ENCODE results near the gene TMEM184B. TPM values are rescaled to one million over a fixed set of nuclear protein-coding genes. Genes with fewer than 3 reads are reported as not detected.

TMEM184B gene
- total and polyA plus RNA-seq, 5 donors, result 32.2 to 55.8 (median 49.2) TPM

DNA sequence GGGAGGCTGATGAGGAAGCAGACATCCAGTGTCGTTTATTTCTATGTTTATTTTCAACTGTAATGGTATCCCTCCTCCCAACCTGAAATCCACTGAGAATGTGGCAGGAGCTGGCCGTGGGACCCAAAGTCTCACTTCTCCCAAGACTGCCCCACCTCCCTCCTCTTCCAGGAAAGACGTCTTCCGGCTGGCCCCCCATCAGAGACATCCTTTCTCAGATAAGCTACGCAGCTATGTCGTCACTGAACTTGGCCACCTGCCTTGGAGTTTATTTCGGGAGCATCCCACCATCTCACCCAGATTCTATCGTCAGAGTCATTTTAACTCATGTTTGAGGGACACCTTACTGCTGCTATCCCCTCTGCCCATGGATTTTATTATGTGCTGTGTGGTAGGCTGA is 13.9 kb downstream of the TMEM184B start:
- Histone ChIP-seq H3K27ac (ENCODE audit: low read length) (peak overlapping the region; percentile 82), H3K9me3 (ENCODE audit: control insufficient read depth, low read length) (no peaks in the 10 kb centered on the region), H3K4me3 (ENCODE audit: low read length) (no peak overlapping the region), H3K4me1 (ENCODE audit: control insufficient read depth, insufficient read depth, low read length) (peaks cover 38% of the 10 kb centered on the region), H3K27me3 (ENCODE audit: control insufficient read depth, insufficient read depth) (no peaks in the 10 kb centered on the region)
- intact Hi-C loops (cut with DNase I), result no loop called here
- ATAC-seq (peak; percentile 58 to 78), DNase-seq (peak; percentile 88 to 90 (median 89))
- WGBS, result 14% methylated on average over 8 of the region's 8 CpGs

DNA sequence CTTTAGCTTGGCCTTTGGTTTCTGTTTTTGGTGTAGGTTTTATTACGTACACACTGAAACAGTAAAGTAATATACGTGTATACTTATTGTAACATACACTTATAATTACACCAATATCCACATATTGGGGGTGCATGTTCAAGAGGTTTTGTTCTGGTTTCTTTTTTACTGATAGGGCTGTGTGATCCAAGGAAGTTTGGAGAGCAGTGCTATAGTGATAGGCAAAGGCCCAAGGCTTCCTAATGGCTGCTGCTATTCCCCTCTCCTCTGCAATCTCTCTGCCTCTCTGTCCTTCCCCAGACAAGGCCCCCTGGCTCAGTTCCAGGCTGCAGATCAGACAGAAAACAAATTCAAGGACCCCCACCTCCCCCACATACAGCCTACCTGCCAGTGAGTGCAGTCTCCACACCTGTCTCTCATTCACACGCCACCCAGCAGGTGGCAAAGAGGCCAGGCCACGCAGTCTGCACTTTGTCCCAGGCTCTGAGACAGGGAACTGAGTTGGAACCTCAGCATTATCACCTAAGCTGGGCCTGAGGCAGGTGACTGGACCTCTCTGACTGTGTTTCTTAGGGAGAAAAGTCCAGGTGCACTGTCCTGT is 15.1 kb downstream of the TMEM184B start:
- Histone ChIP-seq H3K27ac (ENCODE audit: low read length) (peak overlapping the region; percentile 87), H3K9me3 (ENCODE audit: control insufficient read depth, low read length) (no peaks in the 10 kb centered on the region), H3K4me3 (ENCODE audit: low read length) (no peak overlapping the region), H3K4me1 (ENCODE audit: control insufficient read depth, insufficient read depth, low read length) (peaks cover 38% of the 10 kb centered on the region), H3K27me3 (ENCODE audit: control insufficient read depth, insufficient read depth) (no peaks in the 10 kb centered on the region)
- peak in 1 of 3 donors; percentile 68 for DNase-seq
- peak; percentile 20 for ATAC-seq
- intact Hi-C loops (cut with DNase I), result no loop called here
- WGBS, result 61% methylated on average over 4 of the region's 4 CpGs

DNA sequence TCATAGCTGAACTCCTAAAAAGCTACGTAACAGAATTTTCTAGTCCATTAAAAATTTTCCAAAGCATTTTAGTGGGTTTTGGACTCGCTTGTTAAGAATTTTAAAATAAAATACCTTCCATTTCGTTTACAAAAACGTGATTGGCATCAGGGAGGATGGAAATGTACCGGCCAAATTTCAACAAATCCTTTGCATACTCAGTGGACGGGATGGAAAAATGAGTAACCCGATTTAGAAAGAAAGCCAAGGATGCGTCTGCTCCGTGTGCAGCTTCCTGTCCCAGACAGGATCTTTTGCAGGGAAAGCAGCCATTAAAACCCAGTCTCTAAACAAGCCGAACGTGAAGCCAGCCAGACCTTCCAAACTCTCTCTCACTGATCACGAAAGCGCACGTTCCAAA is 15.6 kb downstream of the TMEM184B start:
- H3K27me3 ChIP-seq (ENCODE audit: control insufficient read depth, insufficient read depth), result no peaks in the 10 kb centered on the region
- peak; percentile 38 to 51 for ATAC-seq
- 24% methylated on average over 14 of the region's 14 CpGs for WGBS
- DNase-seq, result peak in 1 of 3 donors; percentile 38
- intact Hi-C loops (cut with DNase I), result no loop called here
- no peak overlapping the region for H3K4me3 ChIP-seq (ENCODE audit: low read length)
- H3K4me1 ChIP-seq (ENCODE audit: control insufficient read depth, insufficient read depth, low read length), result peaks cover 36% of the 10 kb centered on the region
- no peaks in the 10 kb centered on the region for H3K9me3 ChIP-seq (ENCODE audit: control insufficient read depth, low read length)
- H3K27ac ChIP-seq (ENCODE audit: low read length), result peak overlapping the region; percentile 87

DNA sequence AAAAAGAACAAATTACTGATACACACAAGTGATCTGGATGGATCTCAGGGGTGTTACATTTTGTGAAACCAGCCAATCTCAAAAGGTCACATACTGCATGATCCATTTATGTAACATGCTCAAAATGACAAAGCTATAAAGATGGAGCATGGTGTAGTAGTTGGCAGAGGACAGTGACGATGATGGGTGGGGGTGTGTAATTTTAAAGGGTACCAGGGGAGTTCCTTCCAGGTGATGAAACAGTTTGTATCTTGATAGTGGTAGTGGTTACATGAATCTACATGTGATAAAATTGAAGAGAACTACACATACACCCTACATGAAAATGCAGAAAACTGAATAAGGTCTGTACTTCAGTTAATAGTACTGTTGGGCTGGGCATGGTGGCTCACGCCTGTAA is 17.1 kb downstream of the TMEM184B start:
- no peak for ATAC-seq
- Histone ChIP-seq H3K9me3 (ENCODE audit: control insufficient read depth, low read length) (no peaks in the 10 kb centered on the region), H3K27me3 (ENCODE audit: control insufficient read depth, insufficient read depth) (no peaks in the 10 kb centered on the region), H3K4me3 (ENCODE audit: low read length) (no peak overlapping the region), H3K27ac (ENCODE audit: low read length) (no peak overlapping the region), H3K4me1 (ENCODE audit: control insufficient read depth, insufficient read depth, low read length) (peaks cover 31% of the 10 kb centered on the region)
- WGBS, result 92% methylated on average over 2 of the region's 2 CpGs
- DNase-seq, result no peak
- intact Hi-C loops (cut with DNase I), result no loop called here

DNA sequence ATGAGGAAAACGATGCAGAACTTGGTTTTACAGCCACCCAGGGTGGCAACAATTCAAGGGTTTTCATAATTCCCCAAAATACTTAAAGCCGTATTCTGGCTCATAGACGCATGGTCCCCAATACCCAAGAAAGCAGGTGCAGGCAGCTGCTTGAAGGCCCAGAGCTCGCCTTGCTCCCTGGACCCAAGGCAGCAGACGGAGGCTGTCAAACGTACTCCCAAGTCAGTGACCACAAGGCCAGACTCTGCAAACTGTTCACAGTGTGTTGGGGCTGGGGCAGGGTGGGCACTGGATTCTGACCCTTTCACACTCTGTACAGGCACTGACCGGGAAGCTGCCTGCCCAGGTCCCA is 21.5 kb downstream of the TMEM184B start:
- Histone ChIP-seq H3K27me3 (ENCODE audit: control insufficient read depth, insufficient read depth) (no peaks in the 10 kb centered on the region), H3K9me3 (ENCODE audit: control insufficient read depth, low read length) (no peaks in the 10 kb centered on the region), H3K27ac (ENCODE audit: low read length) (no peak overlapping the region), H3K4me3 (ENCODE audit: low read length) (no peak overlapping the region), H3K4me1 (ENCODE audit: control insufficient read depth, insufficient read depth, low read length) (peaks cover 22% of the 10 kb centered on the region)
- DNase-seq (no peak), ATAC-seq (no peak)
- WGBS, result 70% methylated on average over 7 of the region's 7 CpGs
- intact Hi-C loops (cut with DNase I), result no loop called here

DNA sequence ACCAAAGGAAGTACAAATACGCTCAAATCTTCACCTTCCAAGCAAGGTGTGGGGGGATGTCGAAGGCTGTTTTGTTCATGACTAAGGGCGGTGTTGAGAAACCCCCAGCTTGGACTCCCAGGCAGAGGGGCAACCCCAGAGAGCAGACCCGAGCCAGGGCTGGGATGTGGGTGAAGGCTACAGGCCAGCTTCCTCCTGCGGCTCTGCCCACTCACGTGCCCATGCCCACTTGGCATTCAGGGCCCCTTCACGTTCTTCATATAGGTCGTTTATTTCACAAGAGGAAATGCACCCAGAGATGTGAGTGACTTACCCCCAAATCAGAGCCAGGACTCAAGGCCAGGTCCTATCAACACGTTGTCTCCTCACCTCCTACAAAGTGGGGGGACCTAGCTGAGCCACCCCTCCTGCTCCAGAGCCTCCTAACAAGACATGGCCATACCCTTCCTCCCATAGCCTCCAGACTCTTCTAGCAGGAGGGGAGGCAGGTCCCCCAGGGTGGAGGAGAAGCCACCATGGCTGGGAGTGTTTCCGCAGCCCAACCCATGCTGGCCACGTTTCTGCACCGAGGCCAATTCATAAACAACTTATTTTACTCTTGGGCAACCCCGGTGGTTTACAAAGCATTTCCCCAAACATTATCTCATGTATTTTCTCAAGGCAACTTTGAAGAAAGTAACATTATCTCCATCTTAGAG is 22.0 kb downstream of the TMEM184B start:
- H3K4me1 ChIP-seq (ENCODE audit: control insufficient read depth, insufficient read depth, low read length), result peaks cover 24% of the 10 kb centered on the region
- no peak overlapping the region for H3K27ac ChIP-seq (ENCODE audit: low read length)
- intact Hi-C loops (cut with DNase I), result no loop called here
- no peak overlapping the region for H3K4me3 ChIP-seq (ENCODE audit: low read length)
- 62% methylated on average over 13 of the region's 13 CpGs for WGBS
- H3K9me3 ChIP-seq (ENCODE audit: control insufficient read depth, low read length), result no peaks in the 10 kb centered on the region
- no peak for ATAC-seq
- no peaks in the 10 kb centered on the region for H3K27me3 ChIP-seq (ENCODE audit: control insufficient read depth, insufficient read depth)
- no peak for DNase-seq

DNA sequence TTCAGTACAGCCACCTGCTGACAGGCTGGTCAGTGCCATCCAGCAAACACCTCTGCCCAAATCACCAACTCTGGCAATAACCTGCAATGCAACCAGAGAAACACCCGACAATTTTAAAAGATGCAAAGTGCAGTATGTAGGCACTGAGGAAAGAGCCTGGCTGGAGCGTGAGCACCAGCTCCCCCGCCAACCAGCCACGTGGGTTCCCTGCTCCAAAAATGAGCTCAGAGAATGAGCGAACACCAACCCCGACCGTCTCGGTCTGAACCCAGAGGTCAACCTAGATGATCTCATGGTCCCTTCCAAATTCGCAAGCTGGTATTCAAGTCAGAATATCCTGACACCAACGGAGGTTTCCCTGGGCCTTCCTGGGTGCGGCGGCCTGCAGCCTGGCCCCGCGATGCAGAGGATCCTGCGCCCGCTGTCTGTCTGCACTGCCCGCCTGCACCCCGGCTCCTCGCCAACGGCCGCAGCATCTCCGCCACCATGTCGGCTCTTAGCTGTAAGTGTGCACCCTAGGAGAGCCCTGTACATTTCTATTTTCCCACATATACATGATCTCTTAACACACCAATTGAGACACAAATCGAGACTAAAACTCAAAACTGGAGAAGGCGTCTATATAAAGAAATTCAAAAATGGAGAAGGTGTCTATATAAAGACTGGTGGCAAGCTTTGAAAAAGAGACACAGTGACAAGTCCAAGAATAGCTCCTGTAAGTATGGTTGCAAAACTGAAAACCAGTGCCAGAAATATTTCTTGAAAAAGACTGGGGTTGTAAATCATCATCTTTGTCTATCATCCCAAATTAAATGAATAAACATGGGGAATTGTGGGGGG is 22.8 kb downstream of the TMEM184B start:
- no peak for ATAC-seq
- DNase-seq, result no peak
- Histone ChIP-seq H3K27ac (ENCODE audit: low read length) (no peak overlapping the region), H3K27me3 (ENCODE audit: control insufficient read depth, insufficient read depth) (no peaks in the 10 kb centered on the region), H3K4me3 (ENCODE audit: low read length) (no peak overlapping the region), H3K4me1 (ENCODE audit: control insufficient read depth, insufficient read depth, low read length) (peaks cover 22% of the 10 kb centered on the region), H3K9me3 (ENCODE audit: control insufficient read depth, low read length) (no peaks in the 10 kb centered on the region)
- intact Hi-C loops (cut with DNase I), result no loop called here
- 88% methylated on average over 25 of the region's 25 CpGs for WGBS

DNA sequence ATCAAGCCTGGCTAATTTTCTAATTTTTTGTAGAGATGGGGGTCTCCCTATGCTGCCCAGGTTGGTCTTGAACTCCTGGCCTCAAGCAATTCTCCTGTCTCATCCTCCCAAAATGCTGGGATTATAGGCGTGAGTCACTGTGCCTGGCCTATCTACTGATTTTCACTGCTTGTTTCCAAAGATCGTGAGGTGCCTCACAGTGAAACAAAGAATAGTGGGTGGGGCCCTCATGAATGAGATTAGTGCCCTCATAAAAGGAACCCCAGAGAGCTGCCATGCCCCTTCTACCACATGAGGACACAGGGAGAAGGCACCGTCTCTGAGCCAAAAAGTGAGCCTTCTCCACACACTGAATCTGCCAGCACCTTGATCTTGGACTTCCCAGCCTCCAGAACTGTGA is 23.5 kb downstream of the TMEM184B start:
- 95% methylated on average over 3 of the region's 3 CpGs for whole genome bisulfite sequencing
- Histone ChIP-seq H3K4me1 (ENCODE audit: control insufficient read depth, insufficient read depth, low read length) (peaks cover 22% of the 10 kb centered on the region), H3K9me3 (ENCODE audit: control insufficient read depth, low read length) (no peaks in the 10 kb centered on the region), H3K27me3 (ENCODE audit: control insufficient read depth, insufficient read depth) (no peaks in the 10 kb centered on the region), H3K4me3 (ENCODE audit: low read length) (no peak overlapping the region), H3K27ac (ENCODE audit: low read length) (no peak overlapping the region)
- DNase-seq (no peak), ATAC-seq (no peak)
- intact Hi-C loops (cut with DNase I), result no loop called here

DNA sequence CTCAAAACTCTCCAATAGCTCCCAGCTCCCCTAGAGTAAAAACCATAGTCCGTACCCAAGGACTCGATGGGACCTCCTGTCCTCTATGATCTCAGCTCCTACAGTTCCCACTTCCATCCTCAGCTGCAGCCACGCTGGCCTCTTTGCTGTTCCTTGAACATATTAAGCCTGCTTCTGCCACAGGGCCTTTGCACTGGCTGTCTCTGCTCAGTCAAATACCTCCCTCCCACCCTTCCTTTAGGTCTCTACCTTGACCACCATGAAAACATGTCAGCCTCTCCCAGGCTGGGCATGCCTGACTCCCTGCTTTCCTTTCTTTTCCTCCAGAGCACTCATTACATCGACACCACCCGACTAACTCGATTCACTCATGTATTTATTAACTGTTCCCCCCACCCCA is 24.5 kb downstream of the TMEM184B start:
- ATAC-seq (no peak), DNase-seq (no peak)
- no peak overlapping the region for H3K4me3 ChIP-seq (ENCODE audit: low read length)
- 95% methylated on average over 6 of the region's 6 CpGs for WGBS
- intact Hi-C loops (cut with DNase I), result no loop called here
- H3K27me3 ChIP-seq (ENCODE audit: control insufficient read depth, insufficient read depth), result no peaks in the 10 kb centered on the region
- no peaks in the 10 kb centered on the region for H3K9me3 ChIP-seq (ENCODE audit: control insufficient read depth, low read length)
- H3K27ac ChIP-seq (ENCODE audit: low read length), result no peak overlapping the region
- peaks cover 22% of the 10 kb centered on the region for H3K4me1 ChIP-seq (ENCODE audit: control insufficient read depth, insufficient read depth, low read length)

DNA sequence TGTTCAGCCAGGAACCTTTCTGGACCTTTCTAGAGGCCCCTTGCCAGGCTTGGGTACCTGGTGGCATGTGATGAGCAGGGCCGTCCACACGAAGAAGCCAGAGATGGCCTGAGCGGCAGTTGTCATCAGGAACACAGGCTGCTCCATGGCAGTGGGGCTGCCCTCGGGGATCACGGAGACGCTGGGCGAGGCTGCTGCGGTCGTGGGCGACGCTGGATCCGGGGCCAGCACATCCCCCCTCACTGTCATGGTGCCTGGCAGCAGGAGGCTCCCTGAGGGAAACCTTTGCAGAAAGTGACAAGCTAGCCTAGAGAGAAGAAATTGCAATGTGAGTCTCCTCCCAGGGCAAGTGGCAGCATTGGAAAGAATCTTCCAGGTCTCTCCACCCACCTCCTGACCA is 25.1 kb downstream of the TMEM184B start:
- H3K9me3 ChIP-seq (ENCODE audit: control insufficient read depth, low read length), result no peaks in the 10 kb centered on the region
- peaks cover 22% of the 10 kb centered on the region for H3K4me1 ChIP-seq (ENCODE audit: control insufficient read depth, insufficient read depth, low read length)
- ATAC-seq, result no peak
- no peak for DNase-seq
- no peak overlapping the region for H3K27ac ChIP-seq (ENCODE audit: low read length)
- no peak overlapping the region for H3K4me3 ChIP-seq (ENCODE audit: low read length)
- intact Hi-C loops (cut with DNase I), result no loop called here
- 84% methylated on average over 12 of the region's 12 CpGs for WGBS
- no peaks in the 10 kb centered on the region for H3K27me3 ChIP-seq (ENCODE audit: control insufficient read depth, insufficient read depth)

DNA sequence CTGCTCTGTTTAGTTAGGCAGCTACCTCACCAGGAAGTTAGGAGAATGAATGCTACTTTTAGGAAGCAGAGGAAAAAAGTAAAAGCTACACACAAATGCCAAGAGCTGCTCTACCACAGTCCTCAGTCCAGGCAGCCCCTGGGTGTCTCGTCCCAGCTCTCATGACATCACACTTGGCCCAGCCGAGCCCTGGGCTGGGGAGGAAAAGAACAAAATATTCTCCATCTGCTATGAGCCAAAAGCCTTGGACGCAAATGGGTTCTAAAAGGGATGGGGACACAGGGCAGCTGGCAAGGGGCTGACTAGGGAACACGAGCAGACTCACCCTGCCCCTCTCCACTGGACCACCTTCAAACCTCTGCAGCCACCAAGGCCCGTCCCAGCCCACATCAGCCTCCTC is 26.1 kb downstream of the TMEM184B start:
- 50% methylated on average over 5 of the region's 5 CpGs for WGBS
- ATAC-seq (peak; percentile 73 to 88), DNase-seq (peak; percentile 83 to 93 (median 90))
- peak overlapping the region; percentile 78 for H3K27ac ChIP-seq (ENCODE audit: low read length)
- H3K4me1 ChIP-seq (ENCODE audit: control insufficient read depth, insufficient read depth, low read length), result peaks cover 20% of the 10 kb centered on the region
- H3K9me3 ChIP-seq (ENCODE audit: control insufficient read depth, low read length), result no peaks in the 10 kb centered on the region
- no peaks in the 10 kb centered on the region for H3K27me3 ChIP-seq (ENCODE audit: control insufficient read depth, insufficient read depth)
- H3K4me3 ChIP-seq (ENCODE audit: low read length), result no peak overlapping the region
- intact Hi-C loops (cut with DNase I), result no loop called here

All from right cardiac atrium (tissue), 5 donors.